HepG2 (cell line): ENCODE data around the gene GAD1. TPM values are rescaled to one million over a fixed set of nuclear protein-coding genes. Genes with fewer than 3 reads are reported as not detected.

Source experiments
- CHD4 ChIP-seq: fragments of 200-600 bp; sonication (generic); IDR thresholded peaks from 2 replicates; pipeline ENCODE4 v1.7.0; 2017; ENCODE audit warnings: mild to moderate bottlenecking, low read length, borderline replicate concordance
- MTA1 ChIP-seq: sonication (generic); formaldehyde crosslinking; IDR thresholded peaks from 2 replicates; pipeline ENCODE4 v1.4.0; 2020; ENCODE audit warnings: missing genetic modification reagents, mild to moderate bottlenecking, borderline replicate concordance
- SIN3A ChIP-seq: IDR thresholded peaks from 2 replicates; pipeline ENCODE4 v1.6.1; 2011; ENCODE audit warnings: low read depth, mild to moderate bottlenecking, control low read depth, low read length, borderline replicate concordance
- SIN3B ChIP-seq: fragments of 150-350 bp; IDR thresholded peaks from 2 replicates; pipeline ENCODE4 v1.6.1; 2014; ENCODE audit warnings: low read length
- SNRNP70 ChIP-seq: fragments of 200-400 bp; formaldehyde crosslinking; IDR thresholded peaks from 2 replicates; pipeline ENCODE4 v1.6.1; 2017; ENCODE audit warnings: mild to moderate bottlenecking, low read depth, low read length, moderate library complexity
- SOX13 ChIP-seq, 3 experiments: fragments of 450-650 bp in 1 of 3; sonication (generic) in 1 of 3; formaldehyde crosslinking in 1 of 3; IDR thresholded peaks in 2 of 3; conservative IDR thresholded peaks in 1 of 3; 2 replicates each; pipeline versions ENCODE4 v1.5.0 to v1.6.1; 2016 to 2020; ENCODE audit warnings: antibody characterized with exemption in 1 of 3, mild to moderate bottlenecking in 1 of 3, missing compliant biosample characterization in 1 of 3, missing genetic modification reagents in 1 of 3, moderate library complexity in 1 of 3
- TRIM24 ChIP-seq: sonication (generic); formaldehyde crosslinking; IDR thresholded peaks from 2 replicates; pipeline ENCODE4 v1.8.0; 2022; ENCODE audit warnings: mild to moderate bottlenecking, missing genetic modification reagents
- YY1 ChIP-seq: IDR thresholded peaks from 2 replicates; pipeline ENCODE4 v1.6.1; 2011; ENCODE audit warnings: low read length, low read depth, moderate library complexity, mild to moderate bottlenecking; ENCODE audit not compliant: insufficient read depth, insufficient replicate concordance
- ZFP82 ChIP-seq: sonication (generic); formaldehyde crosslinking; IDR thresholded peaks from 2 replicates; pipeline ENCODE4 v1.5.1; 2020; ENCODE audit warnings: mild to moderate bottlenecking, missing genetic modification reagents, borderline replicate concordance
- ZNF282 ChIP-seq: fragments of 450-650 bp; IDR thresholded peaks from 2 replicates; pipeline ENCODE4 v1.6.1; 2018; ENCODE audit not compliant: partially characterized antibody
- ZNF430 ChIP-seq: sonication (generic); formaldehyde crosslinking; IDR thresholded peaks from 2 replicates; pipeline ENCODE4 v1.9.0; 2021; ENCODE audit warnings: mild to moderate bottlenecking, missing genetic modification reagents
- ZNF768 ChIP-seq: sonication (generic); formaldehyde crosslinking; IDR thresholded peaks from 2 replicates; pipeline ENCODE4 v1.4.0; 2020; ENCODE audit warnings: missing genetic modification reagents
- ZNF773 ChIP-seq: sonication (generic); formaldehyde crosslinking; IDR thresholded peaks from 2 replicates; pipeline ENCODE4 v1.4.0; 2020; ENCODE audit warnings: missing genetic modification reagents, borderline replicate concordance
- polyA plus RNA-seq, 8 experiments: library from polyadenylated mRNA; depleted of rRNA in 3 of 8; stranded (reverse) in 7 of 8; unstranded in 1 of 8; fragments of >200 nt; fragmentation: Illumina TruSeq in 4 of 8; extraction: Trizol in 4 of 8; gene quantifications; 2 replicates each; pipeline versions ENCODE4 v1.2.1 to v1.2.3, GENCODE V29; 2011 to 2016; ENCODE audit warnings: low read depth in 4 of 8, missing spikeins in 1 of 8, mixed read lengths in 1 of 8; ENCODE audit not compliant: insufficient read depth in 1 of 8
- total RNA-seq, 5 experiments: library from RNA; depleted of rRNA; stranded (reverse); fragments of >200 nt; fragmentation: Illumina TruSeq; extraction: Trizol; gene quantifications; 2 replicates each; pipeline ENCODE4 v1.2.3, GENCODE V29; 2016; ENCODE audit warnings: low read depth in 1 of 5
- TF ChIP-seq, protein P1 (sequence below): sonication (generic); formaldehyde crosslinking; IDR thresholded peaks from 2 replicates; pipeline ENCODE4 v1.4.0; 2020; ENCODE audit warnings: mild to moderate bottlenecking, missing genetic modification reagents, borderline replicate concordance
- TF ChIP-seq, protein P2 (sequence below): sonication (generic); formaldehyde crosslinking; IDR thresholded peaks from 2 replicates; pipeline ENCODE4 v1.4.0; 2020; ENCODE audit warnings: low read depth, mild to moderate bottlenecking, missing genetic modification reagents
- TF ChIP-seq, protein P3 (sequence below): sonication (generic); formaldehyde crosslinking; IDR thresholded peaks from 2 replicates; pipeline ENCODE4 v1.9.0; 2021; ENCODE audit warnings: missing genetic modification reagents, borderline replicate concordance
- TF ChIP-seq, protein P4 (sequence below): sonication (generic); formaldehyde crosslinking; IDR thresholded peaks from 2 replicates; pipeline ENCODE4 v1.5.0; 2020; ENCODE audit warnings: missing genetic modification reagents
- TF ChIP-seq, protein P5 (sequence below): IDR thresholded peaks from 2 replicates; pipeline ENCODE4 v1.6.1; 2016; ENCODE audit warnings: missing compliant biosample characterization, missing genetic modification reagents, borderline replicate concordance
- TF ChIP-seq, protein P6 (sequence below): sonication (generic); formaldehyde crosslinking; IDR thresholded peaks from 2 replicates; pipeline ENCODE4 v1.5.0; 2020; ENCODE audit warnings: missing genetic modification reagents, mild to moderate bottlenecking, borderline replicate concordance

GAD1 gene
- total and polyA plus RNA-seq, 2 of the 13 experiments (the other 11 are each of a cell fraction or from before 2014, with no cell fraction given): 0.09 to 0.13 TPM

DNA sequence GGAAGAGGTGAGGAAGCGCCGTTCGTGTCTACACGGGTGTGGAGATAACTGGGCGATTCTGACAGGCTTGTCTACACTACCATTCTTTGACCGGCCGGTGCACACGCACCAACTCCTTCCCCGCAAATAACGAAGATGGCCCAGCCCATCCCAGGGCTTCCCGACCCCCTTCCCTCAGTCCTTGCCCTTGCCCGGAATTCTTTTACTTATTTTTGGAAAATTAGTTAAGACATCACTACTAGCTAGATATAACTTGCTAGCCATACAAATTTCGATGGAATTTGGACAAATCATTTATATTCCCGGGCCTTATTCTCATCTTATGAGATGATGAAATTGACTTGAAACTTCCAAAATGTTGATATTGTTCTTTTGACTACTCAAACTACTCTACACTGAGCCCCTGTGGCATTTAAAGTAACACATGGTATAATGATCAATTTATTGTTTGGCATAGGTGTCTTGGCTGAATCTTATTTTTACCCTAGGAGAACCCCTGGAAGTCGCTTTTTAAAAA is 45.2 kb upstream of the GAD1 start (continued):
- TF ChIP-seq ZNF773 (CRISPR knock-in tag) (no peak), SIN3B (no peak), ZNF430 (CRISPR knock-in tag) (no peak), SIN3A (no peak), CHD4 (no peak), TRIM24 (CRISPR knock-in tag) (no peak), MTA1 (CRISPR knock-in tag) (peak; percentile 10; the same call in 1 of the 2 replicates), ZNF768 (CRISPR knock-in tag) (no peak), ZNF282 (no peak), SNRNP70 (no peak), ZFP82 (CRISPR knock-in tag) (no peak; the same call in 1 of the 2 replicates), SOX13 (IDR thresholded peaks at IDR 0.05) (no peak), SOX13 (CRISPR knock-in tag; conservative IDR thresholded peaks at IDR 0.05 in 1 of 2, IDR thresholded peaks at IDR 0.05 in 1 of 2) (no peak), YY1 (no peak)
- TF ChIP-seq, protein P1, sequence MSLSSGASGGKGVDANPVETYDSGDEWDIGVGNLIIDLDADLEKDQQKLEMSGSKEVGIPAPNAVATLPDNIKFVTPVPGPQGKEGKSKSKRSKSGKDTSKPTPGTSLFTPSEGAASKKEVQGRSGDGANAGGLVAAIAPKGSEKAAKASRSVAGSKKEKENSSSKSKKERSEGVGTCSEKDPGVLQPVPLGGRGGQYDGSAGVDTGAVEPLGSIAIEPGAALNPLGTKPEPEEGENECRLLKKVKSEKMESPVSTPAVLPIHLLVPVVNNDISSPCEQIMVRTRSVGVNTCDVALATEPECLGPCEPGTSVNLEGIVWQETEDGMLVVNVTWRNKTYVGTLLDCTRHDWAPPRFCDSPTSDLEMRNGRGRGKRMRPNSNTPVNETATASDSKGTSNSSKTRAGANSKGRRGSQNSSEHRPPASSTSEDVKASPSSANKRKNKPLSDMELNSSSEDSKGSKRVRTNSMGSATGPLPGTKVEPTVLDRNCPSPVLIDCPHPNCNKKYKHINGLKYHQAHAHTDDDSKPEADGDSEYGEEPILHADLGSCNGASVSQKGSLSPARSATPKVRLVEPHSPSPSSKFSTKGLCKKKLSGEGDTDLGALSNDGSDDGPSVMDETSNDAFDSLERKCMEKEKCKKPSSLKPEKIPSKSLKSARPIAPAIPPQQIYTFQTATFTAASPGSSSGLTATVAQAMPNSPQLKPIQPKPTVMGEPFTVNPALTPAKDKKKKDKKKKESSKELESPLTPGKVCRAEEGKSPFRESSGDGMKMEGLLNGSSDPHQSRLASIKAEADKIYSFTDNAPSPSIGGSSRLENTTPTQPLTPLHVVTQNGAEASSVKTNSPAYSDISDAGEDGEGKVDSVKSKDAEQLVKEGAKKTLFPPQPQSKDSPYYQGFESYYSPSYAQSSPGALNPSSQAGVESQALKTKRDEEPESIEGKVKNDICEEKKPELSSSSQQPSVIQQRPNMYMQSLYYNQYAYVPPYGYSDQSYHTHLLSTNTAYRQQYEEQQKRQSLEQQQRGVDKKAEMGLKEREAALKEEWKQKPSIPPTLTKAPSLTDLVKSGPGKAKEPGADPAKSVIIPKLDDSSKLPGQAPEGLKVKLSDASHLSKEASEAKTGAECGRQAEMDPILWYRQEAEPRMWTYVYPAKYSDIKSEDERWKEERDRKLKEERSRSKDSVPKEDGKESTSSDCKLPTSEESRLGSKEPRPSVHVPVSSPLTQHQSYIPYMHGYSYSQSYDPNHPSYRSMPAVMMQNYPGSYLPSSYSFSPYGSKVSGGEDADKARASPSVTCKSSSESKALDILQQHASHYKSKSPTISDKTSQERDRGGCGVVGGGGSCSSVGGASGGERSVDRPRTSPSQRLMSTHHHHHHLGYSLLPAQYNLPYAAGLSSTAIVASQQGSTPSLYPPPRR (CRISPR knock-in tag): no peak
- TF ChIP-seq, protein P2, sequence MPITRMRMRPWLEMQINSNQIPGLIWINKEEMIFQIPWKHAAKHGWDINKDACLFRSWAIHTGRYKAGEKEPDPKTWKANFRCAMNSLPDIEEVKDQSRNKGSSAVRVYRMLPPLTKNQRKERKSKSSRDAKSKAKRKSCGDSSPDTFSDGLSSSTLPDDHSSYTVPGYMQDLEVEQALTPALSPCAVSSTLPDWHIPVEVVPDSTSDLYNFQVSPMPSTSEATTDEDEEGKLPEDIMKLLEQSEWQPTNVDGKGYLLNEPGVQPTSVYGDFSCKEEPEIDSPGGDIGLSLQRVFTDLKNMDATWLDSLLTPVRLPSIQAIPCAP: no peak
- TF ChIP-seq, protein P3, sequence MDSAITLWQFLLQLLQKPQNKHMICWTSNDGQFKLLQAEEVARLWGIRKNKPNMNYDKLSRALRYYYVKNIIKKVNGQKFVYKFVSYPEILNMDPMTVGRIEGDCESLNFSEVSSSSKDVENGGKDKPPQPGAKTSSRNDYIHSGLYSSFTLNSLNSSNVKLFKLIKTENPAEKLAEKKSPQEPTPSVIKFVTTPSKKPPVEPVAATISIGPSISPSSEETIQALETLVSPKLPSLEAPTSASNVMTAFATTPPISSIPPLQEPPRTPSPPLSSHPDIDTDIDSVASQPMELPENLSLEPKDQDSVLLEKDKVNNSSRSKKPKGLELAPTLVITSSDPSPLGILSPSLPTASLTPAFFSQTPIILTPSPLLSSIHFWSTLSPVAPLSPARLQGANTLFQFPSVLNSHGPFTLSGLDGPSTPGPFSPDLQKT (CRISPR knock-in tag): no peak
- TF ChIP-seq, protein P4, sequence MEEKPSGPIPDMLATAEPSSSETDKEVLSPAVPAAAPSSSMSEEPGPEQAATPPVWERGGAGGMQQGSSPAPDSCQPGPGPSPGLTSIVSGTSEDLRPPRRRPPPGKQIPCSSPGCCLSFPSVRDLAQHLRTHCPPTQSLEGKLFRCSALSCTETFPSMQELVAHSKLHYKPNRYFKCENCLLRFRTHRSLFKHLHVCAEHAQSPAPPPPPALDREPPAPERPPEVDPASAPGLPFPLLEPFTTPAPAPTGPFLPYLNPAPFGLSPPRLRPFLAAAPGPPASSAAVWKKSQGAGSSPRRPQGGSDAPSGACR: no peak; the same call in 1 of the 2 replicates
- TF ChIP-seq, protein P5, sequence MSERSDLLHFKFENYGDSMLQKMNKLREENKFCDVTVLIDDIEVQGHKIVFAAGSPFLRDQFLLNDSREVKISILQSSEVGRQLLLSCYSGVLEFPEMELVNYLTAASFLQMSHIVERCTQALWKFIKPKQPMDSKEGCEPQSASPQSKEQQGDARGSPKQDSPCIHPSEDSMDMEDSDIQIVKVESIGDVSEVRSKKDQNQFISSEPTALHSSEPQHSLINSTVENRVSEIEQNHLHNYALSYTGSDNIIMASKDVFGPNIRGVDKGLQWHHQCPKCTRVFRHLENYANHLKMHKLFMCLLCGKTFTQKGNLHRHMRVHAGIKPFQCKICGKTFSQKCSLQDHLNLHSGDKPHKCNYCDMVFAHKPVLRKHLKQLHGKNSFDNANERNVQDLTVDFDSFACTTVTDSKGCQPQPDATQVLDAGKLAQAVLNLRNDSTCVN (CRISPR knock-in tag): no peak
- TF ChIP-seq, protein P6, sequence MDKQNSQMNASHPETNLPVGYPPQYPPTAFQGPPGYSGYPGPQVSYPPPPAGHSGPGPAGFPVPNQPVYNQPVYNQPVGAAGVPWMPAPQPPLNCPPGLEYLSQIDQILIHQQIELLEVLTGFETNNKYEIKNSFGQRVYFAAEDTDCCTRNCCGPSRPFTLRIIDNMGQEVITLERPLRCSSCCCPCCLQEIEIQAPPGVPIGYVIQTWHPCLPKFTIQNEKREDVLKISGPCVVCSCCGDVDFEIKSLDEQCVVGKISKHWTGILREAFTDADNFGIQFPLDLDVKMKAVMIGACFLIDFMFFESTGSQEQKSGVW: no peak
